Choroid plexus epithelial cell (primary cell): Measurements from ENCODE around the gene FHOD3.

Source experiments
- DNase-seq: peaks from one replicate; pipeline ENCODE4 v3.0.0-alpha.2; 2010; ENCODE audit warnings: low read depth
- H3K4me3 ChIP-seq: 2 replicates; pipeline ENCODE4 v1.5.1; 2011; ENCODE audit warnings: low read depth, mild to moderate bottlenecking, control low read depth, low read length, moderate library complexity
- TF ChIP-seq, protein P1 (sequence below): conservative IDR thresholded peaks from 2 replicates; pipeline ENCODE4 v1.5.1; 2011; ENCODE audit warnings: low read depth, mild to moderate bottlenecking, control low read depth, inconsistent platforms, low read length, moderate library complexity

The FHOD3 gene

DNA sequence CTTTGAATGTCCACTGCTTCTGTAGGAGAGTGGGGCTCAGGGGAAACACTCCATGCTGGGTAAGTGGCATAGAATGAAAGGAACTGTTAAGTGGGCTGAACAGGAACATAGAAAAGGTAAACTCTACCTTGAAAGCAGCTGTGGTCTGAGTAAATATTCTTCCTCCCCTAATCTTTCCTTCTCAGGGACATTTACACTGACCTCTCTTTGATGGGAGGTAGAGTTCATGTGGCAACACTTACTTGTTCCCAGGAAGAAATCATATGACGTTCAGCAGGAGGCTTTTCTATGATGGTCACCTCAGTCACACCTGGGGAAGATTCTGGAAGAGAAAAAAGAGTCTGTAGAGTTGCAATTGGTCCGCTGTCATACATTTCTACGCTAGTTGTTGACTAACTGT is 521.1 kb downstream of the FHOD3 start:
- TF ChIP-seq, protein P1, sequence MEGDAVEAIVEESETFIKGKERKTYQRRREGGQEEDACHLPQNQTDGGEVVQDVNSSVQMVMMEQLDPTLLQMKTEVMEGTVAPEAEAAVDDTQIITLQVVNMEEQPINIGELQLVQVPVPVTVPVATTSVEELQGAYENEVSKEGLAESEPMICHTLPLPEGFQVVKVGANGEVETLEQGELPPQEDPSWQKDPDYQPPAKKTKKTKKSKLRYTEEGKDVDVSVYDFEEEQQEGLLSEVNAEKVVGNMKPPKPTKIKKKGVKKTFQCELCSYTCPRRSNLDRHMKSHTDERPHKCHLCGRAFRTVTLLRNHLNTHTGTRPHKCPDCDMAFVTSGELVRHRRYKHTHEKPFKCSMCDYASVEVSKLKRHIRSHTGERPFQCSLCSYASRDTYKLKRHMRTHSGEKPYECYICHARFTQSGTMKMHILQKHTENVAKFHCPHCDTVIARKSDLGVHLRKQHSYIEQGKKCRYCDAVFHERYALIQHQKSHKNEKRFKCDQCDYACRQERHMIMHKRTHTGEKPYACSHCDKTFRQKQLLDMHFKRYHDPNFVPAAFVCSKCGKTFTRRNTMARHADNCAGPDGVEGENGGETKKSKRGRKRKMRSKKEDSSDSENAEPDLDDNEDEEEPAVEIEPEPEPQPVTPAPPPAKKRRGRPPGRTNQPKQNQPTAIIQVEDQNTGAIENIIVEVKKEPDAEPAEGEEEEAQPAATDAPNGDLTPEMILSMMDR, result no peak
- H3K4me3 ChIP-seq, result no peak overlapping the region
- DNase-seq, result no peak

DNA sequence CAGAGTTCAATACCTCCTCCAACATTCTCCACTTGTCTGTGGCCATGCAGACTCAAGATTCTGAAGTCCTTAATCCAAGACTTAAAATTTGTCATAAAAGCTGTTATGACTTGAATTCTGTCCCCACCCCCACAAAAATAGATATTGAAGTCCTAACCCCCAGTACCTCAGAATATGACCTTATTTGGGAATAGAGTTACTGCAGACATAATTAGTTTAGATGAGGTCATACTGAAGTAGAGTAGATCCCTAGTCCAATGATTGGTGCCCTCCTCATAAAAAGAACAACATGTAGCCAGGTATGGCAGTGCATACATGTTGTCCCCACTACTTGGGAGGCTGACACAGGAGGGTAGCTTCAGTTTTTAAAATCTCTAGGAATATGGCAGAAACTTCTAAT is 522.1 kb downstream of the FHOD3 start:
- H3K4me3 ChIP-seq, result no peak overlapping the region
- TF ChIP-seq, protein P1, result no peak
- no peak for DNase-seq

GRCh38 chr18:36821681-36822080 is 524.2 kb downstream of the FHOD3 start:
- H3K4me3 ChIP-seq, result no peak overlapping the region
- TF ChIP-seq, protein P1, result no peak
- DNase-seq, result no peak

DNA sequence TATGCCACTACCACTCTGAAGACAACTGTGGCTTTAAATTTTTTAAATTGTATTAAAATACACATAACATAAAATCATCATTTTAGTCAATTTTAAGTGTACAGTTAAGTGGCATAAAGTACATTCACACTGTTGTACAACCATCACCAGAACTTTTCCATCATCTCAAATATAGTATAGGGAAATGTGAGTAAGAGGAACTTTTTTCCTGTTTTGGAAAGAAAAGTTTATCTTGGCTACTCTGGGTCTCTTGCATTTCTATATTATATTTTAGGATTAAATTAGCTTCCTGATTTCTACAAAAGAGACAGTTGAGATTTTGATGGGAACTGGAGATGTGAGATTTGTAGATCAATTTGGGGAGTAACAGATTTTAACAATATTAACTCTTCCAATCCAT is 528.0 kb downstream of the FHOD3 start:
- H3K4me3 ChIP-seq, result no peak overlapping the region
- no peak for DNase-seq
- TF ChIP-seq, protein P1, result no peak

DNA sequence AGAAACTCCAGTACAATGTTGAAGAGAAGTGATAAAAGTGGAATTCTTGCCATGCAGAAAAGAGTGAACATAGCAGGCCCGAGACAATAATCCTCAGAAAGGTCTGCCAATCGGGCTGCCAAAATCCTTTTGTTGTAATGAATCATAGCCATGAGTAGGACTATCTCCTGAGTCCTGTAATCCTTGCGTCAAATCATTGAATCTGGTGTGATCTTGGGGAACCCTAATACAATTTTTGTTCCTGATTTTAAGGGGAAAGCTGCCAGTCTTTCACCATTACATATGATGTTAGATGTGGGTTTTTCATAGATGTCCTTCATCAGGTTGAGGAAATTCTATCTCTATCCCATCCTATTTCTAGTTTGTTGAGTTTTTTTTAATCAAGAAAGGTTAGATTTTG is 529.0 kb downstream of the FHOD3 start:
- TF ChIP-seq, protein P1, result no peak
- no peak overlapping the region for H3K4me3 ChIP-seq
- no peak for DNase-seq

DNA sequence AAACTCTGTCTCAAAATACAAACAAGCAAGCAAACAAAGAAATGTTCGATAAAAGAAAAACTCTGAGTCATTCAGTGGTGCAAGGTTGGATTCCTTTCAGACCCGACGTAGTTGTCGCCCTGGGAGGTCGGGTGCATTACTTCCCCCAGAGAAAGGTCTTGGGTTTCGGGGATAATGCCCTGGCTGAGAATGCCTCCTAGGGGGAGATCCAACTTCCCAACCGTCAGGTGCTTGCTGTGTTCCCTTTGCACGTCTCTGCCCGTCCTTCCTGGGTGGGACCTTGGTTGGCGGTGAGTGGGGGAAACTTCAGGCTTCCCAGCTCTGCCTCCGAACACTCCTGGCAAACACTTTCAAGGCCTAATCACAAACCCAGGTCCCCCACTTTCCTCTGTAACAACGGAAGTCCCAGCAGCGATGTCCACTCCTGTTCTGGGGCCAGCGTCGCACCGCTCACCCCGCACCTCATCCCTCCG is 530.7 kb downstream of the FHOD3 start:
- H3K4me3 ChIP-seq, result peak overlapping the region; percentile 100
- peak; percentile 79 for DNase-seq
- TF ChIP-seq, protein P1, result no peak

- peak within 1 kb of the TSS; percentile 100 for H3K4me3 ChIP-seq
- TF ChIP-seq, protein P1, result peak; percentile 44
- DNase-seq, result peak; percentile 91
These were observed 531.3 kb downstream of the FHOD3 start, which contains the start of the genes KIAA1328 and TPGS2 for GRCh38 chr18:36828630-36829361. Gene KIAA1328 (plus strand): TSS chr18:36829127. CDS start chr18:36829139, 12 bp downstream. Gene TPGS2 (minus strand): TSS chr18:36829002. CDS start chr18:36828767, 235 bp downstream.
